CD4-positive, alpha-beta T cell treated with Interferon gamma for 1 hour (primary cell): ENCODE results near the gene NOSTRIN.

Experiments
- DNase-seq: peaks from one replicate; pipeline ENCODE4 v3.0.0-alpha.2; 2020

NOSTRIN gene

DNA sequence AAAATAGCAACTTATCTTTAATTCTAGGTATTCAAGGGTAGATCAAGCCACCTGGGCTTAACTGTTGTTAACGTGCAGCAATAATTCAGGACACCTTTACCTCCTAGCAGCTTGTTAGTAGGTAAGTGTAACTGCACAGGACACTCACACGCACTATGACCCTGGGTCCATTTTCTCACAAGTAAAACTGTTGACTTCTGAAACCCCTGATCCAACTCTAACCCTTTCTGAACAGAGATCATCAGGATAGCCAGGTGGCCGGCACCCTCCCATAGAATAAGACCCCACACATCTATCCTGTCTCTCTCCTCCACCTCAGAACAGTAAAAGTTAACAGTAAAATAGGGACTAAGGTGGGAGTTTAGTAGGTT is 87.2 kb downstream of the NOSTRIN start:
- DNase-seq: no peak

DNA sequence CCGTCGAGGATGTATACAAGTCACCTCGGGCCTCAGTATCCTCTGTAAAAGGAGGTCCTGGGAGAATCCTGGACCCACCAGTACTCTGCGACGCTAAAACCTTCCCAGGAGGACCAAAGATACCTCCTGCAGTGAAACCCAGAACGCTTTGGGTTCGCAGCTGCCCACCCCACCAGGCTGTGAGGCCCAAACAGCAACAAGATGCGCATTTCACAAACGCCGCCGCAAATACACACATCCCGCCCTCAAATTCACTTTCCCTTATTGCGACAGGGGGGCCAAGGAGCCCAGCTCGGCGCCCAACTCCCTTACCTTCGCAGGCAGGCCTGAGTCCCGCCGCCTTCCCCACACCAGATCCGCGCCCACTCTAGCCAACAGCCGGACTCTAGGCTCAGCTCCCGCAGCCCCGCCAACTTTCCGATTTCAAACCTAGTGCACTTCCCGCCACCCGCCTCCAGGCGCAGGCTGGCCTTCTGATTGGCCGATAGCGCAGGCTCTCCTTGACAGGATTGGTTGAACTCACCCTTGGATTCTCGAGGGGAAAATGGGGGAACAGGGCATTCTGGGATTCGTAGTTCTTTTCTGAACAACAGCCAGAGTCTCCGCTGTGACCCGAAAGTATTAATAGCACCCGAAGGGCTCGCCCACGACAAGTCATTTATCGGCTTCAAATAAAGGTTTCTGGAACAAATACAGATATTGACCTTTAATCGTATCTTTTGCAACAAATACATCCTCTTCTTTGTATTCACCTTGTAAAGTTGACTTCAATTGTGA is 87.8 kb downstream of the NOSTRIN start, which contains the start of gene SPC25:
Gene SPC25, minus strand, starts transcription at position 425 of the 777 bp plus-strand sequence. CDS start 911 bp downstream, outside the sequence.
- peak; percentile 86 for DNase-seq

DNA sequence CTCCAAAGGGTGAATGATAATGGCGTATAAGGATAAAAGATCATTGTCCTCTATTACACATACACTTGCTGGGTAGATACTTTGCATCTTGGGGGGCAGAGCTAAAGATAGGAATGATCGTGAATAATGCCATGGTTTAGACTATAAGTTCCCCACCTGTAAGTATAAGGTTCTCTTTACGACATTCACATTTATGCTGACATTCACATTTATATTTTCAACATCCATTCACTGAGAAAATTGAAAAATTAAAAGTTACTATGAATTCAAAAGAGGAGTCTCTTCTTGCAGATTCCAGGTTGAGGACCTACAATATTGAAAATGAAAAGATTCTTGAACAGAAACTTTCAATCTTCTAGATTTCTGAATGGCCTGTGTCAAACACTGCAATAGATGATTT is 89.9 kb downstream of the NOSTRIN start:
- no peak for DNase-seq

DNA sequence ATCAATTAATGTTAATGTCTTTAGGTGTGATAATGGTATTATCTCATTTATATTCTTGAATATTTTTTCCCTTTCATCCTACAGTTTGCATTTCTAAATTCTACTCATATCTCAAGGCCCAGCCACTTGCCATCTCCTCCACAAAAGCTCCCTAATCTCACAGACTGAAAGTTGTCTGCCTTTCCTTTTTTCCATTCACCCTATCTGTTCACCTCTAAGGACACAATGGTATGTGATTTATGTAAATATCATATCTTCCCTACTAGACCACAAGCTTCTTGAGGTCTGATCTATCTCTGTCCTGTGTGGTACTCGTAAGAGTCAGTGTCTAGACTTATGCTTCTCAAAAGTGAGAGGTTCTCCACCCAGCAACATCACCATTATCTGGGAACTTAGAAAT is 91.7 kb downstream of the NOSTRIN start:
- DNase-seq: no peak

DNA sequence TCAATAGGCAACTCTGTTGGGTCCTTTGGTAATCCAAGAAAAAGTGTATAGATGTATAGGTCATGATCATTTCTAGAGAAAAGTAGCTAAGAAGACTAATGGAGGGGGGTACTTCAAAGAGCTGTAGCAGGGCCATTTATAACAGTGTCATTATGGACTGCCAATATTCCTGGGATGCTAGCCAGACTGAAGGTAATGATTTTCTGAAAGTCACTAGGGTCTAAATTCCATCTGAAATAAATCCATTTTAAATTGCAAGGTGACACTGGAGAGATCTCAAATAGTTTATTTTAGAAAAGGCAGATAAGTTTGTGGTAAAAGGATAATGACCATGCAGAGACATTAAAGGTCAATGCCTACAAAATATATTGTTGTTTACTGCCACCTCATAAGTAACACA is 92.3 kb downstream of the NOSTRIN start:
- no peak for DNase-seq

DNA sequence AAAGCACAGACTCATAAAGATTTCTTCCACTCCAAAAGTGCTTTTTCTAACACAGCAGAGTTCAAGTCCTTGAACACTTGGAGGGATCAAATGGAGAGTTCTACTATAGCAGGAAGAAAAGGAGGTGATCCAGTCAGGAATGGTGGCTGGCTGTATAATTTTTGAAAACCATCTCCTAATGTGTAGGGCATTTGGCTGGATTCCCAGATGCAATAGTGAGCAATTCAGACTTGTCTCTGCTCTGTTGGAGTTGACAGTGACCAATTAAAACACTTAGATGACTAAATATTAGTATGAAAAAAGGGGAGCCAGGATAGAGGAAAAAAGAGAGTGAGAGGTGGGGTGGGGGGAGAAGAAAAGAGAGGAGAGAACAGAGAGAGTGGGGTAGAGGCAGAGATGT is 93.3 kb downstream of the NOSTRIN start:
- no peak for DNase-seq

DNA sequence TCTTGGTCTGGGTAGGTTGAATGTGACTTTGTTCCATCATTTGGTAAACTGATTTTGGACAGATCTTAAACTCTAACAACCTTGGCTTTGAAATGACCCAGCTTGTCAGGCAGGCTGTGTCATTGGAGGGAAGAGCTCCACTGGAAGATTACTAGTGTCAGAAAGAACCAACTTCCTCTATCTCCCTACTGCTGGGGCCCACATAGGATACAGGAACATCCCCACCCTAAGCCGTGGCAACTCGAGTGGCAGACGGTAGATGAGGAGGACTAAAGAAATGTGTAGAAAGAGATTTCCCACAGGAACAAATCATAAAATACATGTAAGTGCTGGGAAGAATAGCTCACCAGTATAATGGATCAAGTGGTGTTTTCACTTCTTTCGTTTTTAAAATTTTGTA is 94.3 kb downstream of the NOSTRIN start:
- no peak for DNase-seq

DNA sequence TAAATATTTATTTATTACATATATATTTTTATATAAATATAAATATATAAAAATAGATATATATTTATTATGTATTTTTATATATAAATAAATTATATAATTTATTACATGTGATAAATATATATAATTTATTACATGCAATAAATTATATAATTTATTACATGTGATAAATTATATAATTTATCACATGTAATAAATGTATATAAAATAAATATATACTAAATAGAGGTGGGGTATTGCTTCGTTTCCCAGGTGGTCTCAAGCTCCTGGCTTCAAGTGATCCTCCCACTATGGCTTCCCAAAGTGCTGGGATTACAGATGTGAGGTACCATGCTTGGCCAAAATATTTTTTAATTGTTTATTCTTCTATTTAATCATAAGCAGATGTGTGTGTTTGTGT is 95.0 kb downstream of the NOSTRIN start:
- DNase-seq: no peak

DNA sequence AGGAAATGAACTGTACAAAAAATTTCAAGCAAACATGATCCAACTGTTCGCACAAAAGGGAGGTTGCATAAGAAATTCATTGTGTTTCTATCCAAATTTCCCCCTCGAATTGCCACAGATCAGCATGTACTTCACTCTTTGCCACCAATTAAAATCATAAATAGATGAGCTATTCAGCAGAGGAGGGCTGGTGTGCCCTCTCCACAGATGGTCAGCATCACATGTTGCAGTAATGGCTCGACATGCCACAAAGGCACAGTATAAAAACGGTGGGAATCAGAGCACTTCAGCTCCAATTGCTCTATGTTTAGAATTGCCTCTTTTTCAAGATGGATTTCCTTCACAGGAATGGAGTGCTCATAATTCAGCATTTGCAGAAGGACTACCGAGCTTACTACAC is 98.6 kb downstream of the NOSTRIN start, which contains the start of gene G6PC2:
Gene G6PC2, plus strand, starts transcription at position 289 of the 400 bp plus-strand sequence. Its CDS starts 41 bp downstream, at position 330.
- no peak for DNase-seq

DNA sequence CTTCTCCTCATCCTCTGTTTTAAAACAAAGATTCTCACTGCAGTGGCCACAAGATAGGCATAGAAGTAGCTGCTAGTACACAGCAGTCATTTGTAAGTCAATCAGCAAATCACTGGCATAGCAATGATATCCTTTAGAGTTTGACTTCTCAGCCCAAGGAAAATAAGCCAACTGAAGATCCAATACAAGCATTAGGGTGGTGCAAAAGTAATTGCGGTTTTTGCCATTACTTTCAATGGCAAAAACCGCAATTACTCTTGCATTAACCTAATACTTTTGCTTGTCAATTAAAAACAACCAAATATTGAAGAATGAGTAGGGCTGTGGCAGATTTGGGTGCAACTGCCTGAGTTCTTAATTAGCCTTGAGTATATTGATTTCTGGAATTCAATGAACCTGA is 101.5 kb downstream of the NOSTRIN start:
- no peak for DNase-seq

DNA sequence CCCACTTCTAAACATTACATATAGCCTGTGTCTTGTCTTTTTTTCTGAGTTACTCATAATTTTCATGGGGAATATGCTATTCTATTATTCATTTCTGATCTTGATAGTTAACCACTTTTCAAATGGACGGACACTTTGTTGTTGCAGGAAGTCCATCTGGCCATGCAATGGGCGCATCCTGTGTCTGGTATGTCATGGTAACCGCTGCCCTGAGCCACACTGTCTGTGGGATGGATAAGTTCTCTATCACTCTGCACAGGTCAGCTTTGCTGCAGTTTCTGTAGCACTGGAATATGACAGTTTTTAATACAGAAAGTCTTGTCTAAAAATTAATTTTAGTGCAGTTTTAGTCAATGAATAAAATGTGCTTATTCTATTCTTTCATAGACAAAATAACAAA is 101.9 kb downstream of the NOSTRIN start:
- no peak for DNase-seq

DNA sequence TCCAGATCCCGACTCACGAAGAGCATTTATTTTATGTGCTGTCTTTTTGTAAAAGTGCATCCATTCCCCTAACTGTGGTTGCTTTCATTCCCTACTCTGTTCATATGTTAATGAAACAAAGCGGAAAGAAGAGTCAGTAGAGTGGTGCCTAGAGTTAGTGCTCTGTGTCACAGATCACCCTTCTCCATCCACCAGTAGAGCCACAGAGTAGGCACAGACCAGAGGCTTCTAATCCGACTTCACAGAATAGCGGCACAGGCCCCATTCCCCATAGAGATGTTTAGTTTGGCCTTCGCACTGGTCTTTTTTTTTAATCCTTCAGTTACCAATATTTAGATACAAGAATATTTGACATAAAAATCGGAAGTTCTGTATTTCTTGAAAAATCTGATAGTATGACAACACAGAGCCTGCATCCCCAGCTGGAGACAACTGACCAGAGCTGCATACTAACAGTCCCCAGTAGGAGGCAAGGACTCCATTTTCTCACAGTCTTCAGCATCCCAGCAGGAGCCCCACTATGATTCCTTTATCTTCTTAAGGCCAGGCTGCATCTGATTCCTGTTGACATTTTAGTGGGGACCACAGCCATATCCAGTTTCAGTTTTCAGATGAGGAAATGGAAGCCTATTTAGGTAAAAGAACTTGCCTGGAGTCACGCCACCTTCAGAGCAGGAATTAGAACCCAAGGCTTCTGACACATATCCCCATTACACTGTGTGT is 105.7 kb downstream of the NOSTRIN start:
- DNase-seq: no peak

DNA sequence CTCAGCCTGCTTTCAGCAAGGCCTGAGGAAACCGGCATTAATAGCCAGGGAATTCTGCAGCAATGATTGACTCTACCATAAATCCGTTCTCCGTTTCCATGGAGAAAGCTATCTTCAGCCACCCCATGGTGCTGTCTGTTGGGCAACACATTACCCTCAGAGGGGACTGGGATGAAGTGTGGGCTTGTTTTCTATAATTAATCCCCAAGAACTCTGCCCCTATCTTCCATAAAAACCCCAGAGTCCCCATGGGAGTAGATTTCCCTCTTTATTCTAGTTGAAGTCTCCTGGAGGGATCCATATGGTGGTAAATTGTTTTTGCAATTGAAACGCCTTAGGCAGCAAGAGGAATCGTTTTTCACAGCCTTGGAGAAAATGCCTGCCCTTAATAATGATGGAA is 107.9 kb downstream of the NOSTRIN start:
- DNase-seq: no peak

DNA sequence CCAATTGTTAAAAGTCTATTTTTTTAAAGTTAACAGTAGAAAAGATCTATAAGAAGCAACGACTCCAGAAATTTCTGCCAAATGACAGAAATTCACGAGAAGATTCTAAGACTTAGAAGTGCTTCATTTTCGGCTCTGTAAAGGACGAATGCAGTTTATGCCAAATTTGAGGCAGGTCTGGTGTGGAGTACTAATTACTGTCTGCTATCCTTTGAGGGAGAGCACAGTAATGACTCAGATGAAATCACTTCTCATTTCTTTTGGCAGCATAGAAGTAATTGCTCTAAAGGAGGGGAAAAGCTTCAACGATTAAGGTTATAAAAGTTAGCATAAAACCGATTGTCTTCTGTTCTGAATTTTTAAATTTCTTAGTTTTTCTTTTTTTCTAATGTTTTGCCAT is 110.0 kb downstream of the NOSTRIN start:
- no peak for DNase-seq

DNA sequence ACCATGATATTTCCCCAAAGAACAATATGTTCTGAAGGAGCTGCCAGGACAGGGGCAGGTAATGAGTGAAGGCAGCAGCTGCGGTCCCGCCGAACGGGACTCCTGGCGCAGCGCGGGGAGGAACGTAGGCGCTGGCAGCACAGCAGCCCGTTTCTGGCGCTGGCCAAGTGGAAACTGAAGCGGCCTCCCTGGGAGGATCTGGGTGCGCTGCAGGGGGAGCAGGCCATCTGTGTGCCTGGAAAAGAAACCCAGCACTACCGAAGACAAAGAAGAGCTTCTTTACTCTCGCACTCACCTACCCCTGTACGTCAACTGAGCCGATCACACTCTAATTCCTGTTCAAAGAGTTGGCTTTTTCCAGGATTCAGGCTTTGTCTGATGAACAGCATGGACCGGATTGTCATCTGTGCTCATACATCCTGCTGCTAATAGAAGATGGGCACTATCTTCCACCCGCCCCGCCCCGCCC is 110.5 kb downstream of the NOSTRIN start:
- no peak for DNase-seq

DNA sequence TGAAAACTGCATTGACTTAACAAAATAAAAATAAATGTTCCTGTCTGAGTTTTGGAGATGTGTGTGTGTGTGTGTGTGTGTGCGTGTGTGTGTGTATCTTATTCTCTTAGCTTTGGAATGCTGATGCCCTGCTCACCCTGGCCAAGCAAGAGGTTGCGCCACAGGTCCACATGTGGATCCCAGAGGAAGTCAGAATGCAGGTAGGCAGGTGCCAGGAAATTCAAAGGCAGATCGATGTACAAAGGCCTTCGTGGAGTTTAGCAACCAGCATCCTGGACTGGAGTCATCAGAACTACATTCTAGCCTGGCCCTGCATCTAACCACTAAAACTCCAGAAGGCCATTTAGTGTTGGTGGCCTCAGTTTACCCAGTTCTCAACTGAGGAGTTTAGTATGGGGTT is 111.1 kb downstream of the NOSTRIN start:
- no peak for DNase-seq
